HL-60/S4 treated with retinoic acid at 250 ng/mL for 4 days and 3 days (cell line): ENCODE data around the gene CDO1.

Source experiments
- in situ Hi-C: fragments of 300-500 bp; cut with MboI; formaldehyde crosslinking; loops from 2 replicates; pipeline ENCODE4 v1.7.0; 2022; ENCODE audit warnings: low sequenced_read_pairs

The CDO1 gene

DNA sequence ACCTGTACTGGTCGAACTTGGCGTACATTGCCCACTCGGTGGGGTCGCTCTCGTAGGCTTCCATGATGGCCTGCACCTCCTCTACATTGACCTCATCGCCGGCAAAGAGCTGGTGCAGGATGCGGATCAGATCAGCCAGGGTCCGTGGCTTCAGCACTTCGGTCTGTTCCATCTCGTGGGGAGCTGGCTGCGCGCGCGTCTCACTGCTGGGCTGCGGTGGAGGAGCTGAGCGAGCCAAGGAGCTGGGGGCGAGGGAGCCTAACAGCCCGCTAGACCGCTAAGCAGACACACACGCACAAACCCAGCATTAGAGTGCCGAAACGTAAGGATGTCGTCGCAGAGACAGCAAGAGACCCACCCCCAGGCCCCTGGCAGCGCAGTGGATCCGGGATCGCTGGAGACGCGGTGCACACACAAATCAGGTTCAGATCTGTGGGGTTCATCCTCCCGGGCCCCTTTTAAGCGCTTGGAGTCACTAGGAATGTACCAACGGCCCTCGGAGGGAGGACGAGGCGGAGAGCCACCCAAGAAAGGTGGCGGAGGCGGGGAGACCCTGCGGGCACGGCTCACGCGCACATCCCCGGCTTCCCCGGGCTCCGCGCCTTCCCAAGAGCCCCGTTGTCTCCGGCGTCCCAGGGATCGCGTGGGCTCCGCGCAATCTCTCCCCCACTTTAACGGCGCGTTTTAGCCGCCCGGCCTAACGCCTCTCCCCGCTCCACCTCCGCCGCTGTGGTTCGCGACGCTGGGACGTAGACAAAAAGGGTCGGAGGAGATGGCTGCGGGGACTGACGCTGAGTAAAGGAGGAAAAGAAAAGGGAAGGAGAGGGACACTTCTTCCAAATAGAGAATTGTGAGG is at the start of gene CDO1:
Gene CDO1 (minus strand): TSS at position 434 of the 856 bp plus-strand sequence. CDS start 262 bp downstream, at position 172.
- in situ Hi-C loops: no loop called here

GRCh38 chr5:115859378-115859777 is 42.9 kb upstream of the CDO1 start:
- in situ Hi-C loops: no loop called here

DNA sequence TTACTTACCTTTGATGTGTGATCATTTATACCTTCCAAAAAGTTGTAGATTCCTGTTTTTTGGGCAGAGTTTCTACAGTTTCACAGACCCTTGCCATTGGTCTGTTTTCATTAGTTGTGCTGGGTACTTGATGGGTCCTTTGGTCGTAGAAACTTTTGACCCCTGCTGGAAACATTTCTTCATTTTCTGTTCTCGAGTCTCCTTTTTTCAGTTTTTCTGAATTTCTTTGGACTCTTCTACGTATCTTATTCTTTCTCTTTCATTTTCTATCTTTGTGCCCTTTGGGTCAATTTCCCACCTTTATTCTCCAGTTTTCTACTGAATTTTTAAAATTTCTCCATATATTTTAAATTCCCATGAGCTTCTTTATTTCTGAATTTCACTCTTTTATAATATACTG is 41.9 kb upstream of the CDO1 start:
- in situ Hi-C loops: no loop called here

GRCh38 chr5:115857626-115858349 is 41.3 kb upstream of the CDO1 start:
- in situ Hi-C loops: no loop called here

DNA sequence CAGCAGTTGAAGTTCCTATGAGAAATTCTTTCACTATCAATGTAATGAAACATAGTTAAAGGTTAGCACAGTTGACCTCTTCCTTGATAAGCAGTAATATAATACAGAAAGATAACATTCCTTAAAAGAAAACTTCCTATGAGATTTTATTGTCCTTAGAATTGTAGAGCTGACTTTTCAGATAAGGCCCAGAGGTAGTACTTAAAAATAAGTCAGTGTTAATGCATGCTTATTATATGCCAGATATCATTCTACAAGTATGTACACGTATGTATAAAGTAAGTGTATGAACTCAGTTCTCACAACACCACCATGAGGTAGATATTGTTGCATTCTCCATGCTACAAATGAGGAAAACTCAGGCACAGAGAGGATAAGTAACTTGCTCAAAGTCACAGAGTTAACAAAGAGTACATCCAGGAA is 40.6 kb upstream of the CDO1 start:
- in situ Hi-C loops: no loop called here

GRCh38 chr5:115855959-115856358 is 39.5 kb upstream of the CDO1 start:
- in situ Hi-C loops: no loop called here

GRCh38 chr5:115854139-115854538 is 37.7 kb upstream of the CDO1 start:
- in situ Hi-C loops: no loop called here

GRCh38 chr5:115850744-115851416 is 34.4 kb upstream of the CDO1 start:
- in situ Hi-C loops: no loop called here

DNA sequence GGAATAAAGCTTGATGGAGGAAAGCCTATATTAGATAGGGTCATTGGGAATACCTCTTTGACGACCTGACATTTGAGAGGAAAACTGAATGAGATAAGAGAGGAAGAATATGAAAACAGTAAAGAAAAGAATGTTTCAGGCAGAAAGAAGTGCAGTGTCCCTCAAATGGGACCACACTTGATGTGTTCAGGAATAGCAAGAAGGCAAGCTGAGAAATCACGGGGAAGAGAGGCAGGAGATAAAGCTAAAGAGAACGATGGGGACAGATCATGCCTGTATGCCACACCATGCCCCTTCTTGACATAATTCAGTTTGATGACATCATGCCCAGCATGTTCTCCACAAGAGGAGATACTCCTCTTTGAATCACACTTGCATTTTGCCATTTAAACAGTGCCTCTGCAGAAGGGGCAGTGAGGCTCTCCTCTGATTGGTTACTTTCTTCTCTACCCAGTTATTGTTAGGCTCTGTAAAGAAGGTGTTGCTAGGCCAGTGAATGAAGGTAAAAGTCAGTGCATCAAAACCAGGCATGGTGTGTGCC is 32.9 kb upstream of the CDO1 start:
- in situ Hi-C loops: no loop called here

DNA sequence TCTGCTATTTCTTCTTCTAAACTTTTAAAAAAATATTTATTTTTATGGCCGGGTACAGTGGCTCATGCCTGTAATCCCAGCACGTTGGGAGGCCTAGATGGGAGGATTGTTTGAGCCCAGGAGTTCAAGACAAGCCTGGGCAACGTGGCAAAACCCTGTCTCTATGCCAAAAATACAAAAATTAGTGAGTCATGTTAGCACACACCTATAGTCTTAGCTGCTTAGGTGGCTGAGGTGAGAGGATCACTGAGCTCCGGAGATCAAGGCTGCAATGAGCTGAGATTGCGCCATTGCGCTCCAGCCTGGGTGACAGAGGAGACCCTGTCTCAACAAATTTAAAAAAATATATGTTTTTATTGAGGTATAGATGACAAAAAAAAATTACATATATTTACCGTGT is 30.8 kb upstream of the CDO1 start:
- in situ Hi-C loops: no loop called here

- in situ Hi-C loops: no loop called here
Observed at GRCh38 chr5:115844321-115844817, 27.9 kb upstream of the CDO1 start.

DNA sequence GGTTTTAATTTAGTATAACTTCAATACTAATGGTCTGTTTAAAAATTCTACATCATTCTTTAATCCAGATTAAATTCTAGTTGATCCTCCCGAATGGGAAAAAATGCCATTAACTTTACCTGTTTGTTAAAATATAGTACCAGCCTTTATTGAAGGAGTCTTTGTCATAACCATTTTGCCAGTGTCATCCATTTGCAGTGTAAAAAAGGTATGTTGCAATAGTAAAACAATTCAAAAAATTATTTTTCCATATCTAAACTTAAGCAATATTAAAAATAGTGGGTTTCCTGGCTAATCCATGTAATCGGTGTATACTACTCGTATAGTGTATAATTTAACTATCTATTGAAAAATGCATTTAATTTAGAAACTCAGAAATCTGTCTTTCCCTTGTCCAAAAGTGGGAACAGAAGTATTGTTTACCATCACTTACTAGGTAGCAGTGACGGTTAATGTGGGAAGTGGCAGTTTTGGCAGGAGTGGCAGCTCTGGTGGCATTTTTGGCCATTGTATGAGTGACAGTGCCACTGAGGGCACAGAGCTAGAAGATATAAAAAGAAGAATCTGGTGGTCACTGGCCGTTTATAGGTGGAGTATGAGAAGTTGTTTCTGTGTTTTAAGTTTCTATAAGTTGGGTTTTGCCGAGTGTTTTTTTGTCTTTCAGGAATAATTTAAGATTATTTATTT is 27.1 kb upstream of the CDO1 start:
- in situ Hi-C loops: no loop called here

GRCh38 chr5:115842952-115843351 is 26.5 kb upstream of the CDO1 start:
- in situ Hi-C loops: no loop called here

GRCh38 chr5:115842089-115842935 is 25.9 kb upstream of the CDO1 start:
- in situ Hi-C loops: no loop called here

DNA sequence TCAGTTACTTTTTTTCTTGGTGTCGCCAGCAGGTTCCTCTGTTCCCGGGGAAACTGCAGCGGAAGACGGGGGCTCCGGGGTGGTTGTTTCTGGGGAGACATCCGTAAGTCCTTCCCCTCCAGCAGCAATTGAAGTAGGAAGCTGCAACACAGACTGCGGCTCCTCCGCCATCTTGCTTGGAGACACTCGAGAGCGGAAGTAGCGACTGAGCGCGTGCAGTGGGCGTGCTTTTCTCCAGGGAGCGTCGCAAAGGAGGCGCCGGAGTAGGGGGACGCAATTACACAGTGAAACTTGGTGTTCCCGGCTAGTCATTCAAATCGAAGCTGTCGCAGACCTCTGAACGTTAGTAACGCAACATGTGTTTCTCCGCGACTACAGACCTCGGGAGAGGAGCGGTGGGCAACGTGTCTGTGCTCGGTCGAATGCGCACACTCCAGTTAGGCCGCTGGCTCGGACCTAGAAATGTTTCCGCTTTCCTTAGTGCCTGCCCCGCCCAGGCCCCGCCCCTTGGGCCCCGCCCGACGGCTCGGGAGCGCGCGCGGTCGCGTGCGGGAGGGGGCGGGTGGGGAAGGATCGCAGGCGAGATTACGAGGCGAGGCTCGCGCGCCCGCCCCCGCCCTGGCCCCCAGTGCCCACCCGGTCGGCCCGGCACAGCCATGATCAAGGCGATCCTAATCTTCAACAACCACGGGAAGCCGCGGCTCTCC is 25.1 kb upstream of the CDO1 start, which contains the start of the genes AP3S1 and ATG12:
Gene AP3S1 (plus strand): TSS at position 554 of the 707 bp plus-strand sequence. CDS start 103 bp downstream, at position 657.
Gene ATG12 (minus strand): TSS at position 184 of the 707 bp plus-strand sequence. CDS start 13 bp downstream, at position 171.
- in situ Hi-C loops: no loop called here

DNA sequence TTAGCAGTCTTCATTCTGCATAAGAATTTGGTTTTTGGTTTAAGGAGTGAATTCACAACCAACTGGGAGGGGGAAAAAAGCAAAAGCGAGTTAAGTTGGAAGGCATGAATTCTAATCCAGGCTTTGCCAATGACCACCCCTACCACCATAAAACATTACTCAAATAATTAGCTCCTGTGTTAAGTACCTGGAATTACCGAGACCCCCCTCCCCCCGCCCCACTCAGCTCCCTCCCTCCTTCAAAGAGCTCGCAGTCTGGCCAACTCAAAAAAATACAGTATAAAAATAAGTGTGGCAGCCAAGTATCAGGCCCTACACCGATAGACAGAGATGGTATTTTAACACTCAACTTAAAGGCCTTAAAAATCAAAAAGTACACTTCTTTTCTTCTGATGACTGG is 24.4 kb upstream of the CDO1 start:
- in situ Hi-C loops: no loop called here

DNA sequence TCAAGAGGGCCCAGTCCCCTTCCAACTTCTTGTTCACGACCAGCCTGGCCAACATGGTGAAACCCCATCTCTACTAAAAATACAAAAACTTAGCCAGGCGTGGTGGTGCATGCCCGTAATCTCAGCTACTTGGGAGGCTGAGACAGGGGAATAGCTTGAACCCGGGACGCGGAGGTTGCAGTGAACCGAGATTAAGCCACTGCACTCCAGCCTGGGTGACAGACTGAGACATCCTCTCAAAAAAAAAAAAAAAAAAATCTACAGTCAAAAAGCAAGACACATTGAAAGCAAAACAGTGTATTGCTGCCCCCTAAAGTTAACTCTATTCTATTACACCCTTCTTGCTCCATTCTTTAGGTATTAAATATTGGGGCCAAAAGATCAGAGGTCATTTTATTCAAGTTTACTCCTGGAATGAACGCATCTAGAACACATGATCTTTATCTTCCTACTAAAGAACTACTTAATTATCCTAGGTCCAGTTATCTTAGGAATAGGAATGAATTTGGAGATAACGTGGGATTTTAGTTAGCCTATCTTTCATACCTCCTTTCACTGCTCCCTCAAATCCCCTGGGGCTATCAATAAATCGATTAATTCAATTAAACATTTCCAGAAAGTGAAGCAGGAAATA is 22.5 kb upstream of the CDO1 start:
- in situ Hi-C loops: no loop called here

DNA sequence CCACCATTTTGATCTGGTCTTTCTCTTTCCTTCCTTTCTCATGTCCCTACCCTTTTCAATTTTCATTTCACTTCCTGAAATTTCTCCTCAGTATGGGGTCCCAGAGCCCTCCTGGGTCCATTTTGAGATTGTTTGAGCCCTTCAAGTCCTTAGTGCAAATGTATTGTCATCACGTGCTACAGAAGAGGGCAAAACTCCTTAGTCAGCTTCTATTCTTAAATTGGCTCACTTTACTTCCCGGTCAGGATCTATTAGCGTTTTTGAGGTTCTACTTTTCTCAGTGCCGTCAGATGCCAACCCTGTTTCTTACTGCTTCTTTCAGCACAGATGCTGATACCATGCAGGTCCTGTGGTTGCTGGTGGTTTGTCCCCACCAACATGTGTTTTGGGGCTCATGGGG is 19.0 kb upstream of the CDO1 start:
- in situ Hi-C loops: no loop called here
